ENCODE measurements around the gene C22orf39.

C22orf39 gene

DNA sequence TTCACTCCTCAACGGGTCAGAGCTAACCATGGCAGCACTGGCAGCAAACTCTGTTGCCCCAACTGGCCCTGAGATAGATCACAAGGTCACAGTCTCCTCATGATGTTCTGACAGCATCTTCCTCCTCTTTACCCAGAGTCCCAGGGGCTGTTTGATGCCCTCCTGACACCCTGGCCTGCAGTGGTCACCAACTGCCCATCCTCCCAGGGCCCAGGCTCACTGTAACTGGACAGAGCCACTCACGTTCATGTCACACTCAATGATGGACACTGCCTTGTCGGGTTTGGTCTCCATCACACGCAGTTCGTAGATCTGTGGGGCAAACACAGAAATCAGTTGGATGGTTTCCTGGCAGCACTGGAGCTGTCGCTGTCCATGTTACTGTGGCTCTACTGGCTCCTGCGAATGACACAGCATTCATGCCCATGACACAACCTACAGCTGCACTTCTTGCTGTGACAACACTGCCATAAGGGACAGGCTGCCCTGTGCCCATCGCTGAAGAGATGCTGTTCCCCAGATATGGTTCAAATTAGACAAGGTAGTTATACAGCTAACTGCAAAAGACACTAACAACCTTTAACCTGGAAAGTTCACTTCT lies 10.4 kb upstream of the C22orf39 start:
- Histone ChIP-seq H3K4me3 (ENCODE audit: low read depth, low read length) (no peak overlapping the region), H3K4me2 (ENCODE audit: low read length) (no peak overlapping the region), H3K4me1 (no peaks in the 10 kb centered on the region), H3K27me3 (ENCODE audit: control insufficient read depth, insufficient read depth, low read length) (no peaks in the 10 kb centered on the region), H3K79me2 (no peaks in the 10 kb centered on the region), H3K9ac (no peak overlapping the region), H3K9me3 (ENCODE audit: control insufficient read depth, low read length) (no peaks in the 10 kb centered on the region), H3K36me3 (ENCODE audit: control insufficient read depth, insufficient read depth, low read length) (no peaks in the 10 kb centered on the region), H3K27ac (no peak overlapping the region), H2AFZ (no peak overlapping the region)
- TF ChIP-seq, protein P1, sequence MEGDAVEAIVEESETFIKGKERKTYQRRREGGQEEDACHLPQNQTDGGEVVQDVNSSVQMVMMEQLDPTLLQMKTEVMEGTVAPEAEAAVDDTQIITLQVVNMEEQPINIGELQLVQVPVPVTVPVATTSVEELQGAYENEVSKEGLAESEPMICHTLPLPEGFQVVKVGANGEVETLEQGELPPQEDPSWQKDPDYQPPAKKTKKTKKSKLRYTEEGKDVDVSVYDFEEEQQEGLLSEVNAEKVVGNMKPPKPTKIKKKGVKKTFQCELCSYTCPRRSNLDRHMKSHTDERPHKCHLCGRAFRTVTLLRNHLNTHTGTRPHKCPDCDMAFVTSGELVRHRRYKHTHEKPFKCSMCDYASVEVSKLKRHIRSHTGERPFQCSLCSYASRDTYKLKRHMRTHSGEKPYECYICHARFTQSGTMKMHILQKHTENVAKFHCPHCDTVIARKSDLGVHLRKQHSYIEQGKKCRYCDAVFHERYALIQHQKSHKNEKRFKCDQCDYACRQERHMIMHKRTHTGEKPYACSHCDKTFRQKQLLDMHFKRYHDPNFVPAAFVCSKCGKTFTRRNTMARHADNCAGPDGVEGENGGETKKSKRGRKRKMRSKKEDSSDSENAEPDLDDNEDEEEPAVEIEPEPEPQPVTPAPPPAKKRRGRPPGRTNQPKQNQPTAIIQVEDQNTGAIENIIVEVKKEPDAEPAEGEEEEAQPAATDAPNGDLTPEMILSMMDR (IDR thresholded peaks at IDR 0.05) = no peak

DNA sequence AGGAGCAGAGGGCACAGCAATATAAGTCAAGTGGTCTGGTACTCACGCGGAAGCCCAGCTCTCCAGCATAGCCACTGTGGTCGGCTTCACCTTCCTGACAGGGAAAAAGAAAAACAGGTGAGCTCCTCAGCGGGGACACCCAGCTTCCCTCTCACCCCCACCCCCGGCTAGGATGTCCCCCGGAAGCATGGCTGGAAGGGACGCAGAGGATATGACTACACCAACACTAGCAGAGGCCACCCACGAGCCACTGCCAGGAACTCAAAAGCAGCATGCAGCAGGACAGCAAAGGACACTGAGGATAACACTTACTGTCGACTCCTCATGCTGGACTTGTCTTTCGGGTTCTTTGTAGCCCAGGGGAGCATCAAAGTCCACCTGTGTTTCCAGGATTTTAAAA lies 9.0 kb upstream of the C22orf39 start:
- Histone ChIP-seq H3K79me2 (no peaks in the 10 kb centered on the region), H3K27ac (no peak overlapping the region), H3K27me3 (ENCODE audit: control insufficient read depth, insufficient read depth, low read length) (no peaks in the 10 kb centered on the region), H3K36me3 (ENCODE audit: control insufficient read depth, insufficient read depth, low read length) (no peaks in the 10 kb centered on the region), H3K4me3 (ENCODE audit: low read depth, low read length) (no peak overlapping the region), H3K9me3 (ENCODE audit: control insufficient read depth, low read length) (no peaks in the 10 kb centered on the region), H3K9ac (no peak overlapping the region), H3K4me2 (ENCODE audit: low read length) (no peak overlapping the region), H3K4me1 (no peaks in the 10 kb centered on the region), H2AFZ (no peak overlapping the region)
- TF ChIP-seq, protein P1 (IDR thresholded peaks at IDR 0.05) = no peak

DNA sequence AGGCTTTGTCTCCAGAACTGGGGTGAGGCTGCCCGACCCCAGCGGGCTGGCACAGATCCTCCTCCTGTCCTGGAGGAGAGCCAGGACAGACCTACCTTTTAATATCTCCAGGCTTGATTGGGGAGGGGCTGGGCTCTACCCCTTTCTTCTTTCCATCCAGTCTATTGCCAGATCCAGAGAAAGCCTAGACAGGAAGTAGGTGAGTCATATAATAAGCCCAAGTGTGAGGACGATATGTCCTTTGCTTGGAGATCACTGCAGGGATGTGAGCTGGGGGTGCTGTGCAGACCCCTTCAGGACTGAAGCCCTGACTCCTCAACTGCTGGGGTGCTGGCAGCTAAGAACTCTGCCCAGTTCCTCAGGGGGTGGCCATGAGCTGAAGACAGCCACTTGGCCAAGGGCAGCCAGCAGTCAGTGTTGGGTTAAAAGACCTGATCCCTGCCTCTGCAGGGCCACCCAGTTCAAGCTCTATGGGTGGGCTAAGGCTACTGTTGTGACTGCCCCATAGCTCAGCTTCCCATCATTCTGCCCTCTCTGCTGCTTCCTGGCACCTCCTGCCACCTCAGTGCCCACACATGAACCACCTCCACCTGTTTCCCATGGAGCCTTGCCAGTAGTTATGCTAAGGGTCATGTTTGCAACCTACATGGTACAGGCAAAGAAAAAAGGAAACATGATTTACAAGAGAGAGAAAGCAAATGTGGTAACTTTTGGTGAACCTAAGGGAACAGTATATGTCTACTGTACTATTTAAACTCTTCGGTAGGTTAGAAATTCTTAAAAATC lies 8.3 kb upstream of the C22orf39 start:
- H3K27ac ChIP-seq = no peak overlapping the region
- no peaks in the 10 kb centered on the region for H3K27me3 ChIP-seq (ENCODE audit: control insufficient read depth, insufficient read depth, low read length)
- H3K4me2 ChIP-seq (ENCODE audit: low read length) = no peak overlapping the region
- H3K36me3 ChIP-seq (ENCODE audit: control insufficient read depth, insufficient read depth, low read length) = no peaks in the 10 kb centered on the region
- H3K9ac ChIP-seq = no peak overlapping the region
- no peak overlapping the region for H2AFZ ChIP-seq
- no peaks in the 10 kb centered on the region for H3K9me3 ChIP-seq (ENCODE audit: control insufficient read depth, low read length)
- TF ChIP-seq, protein P1 (IDR thresholded peaks at IDR 0.05) = no peak
- no peak overlapping the region for H3K4me3 ChIP-seq (ENCODE audit: low read depth, low read length)
- H3K4me1 ChIP-seq = no peaks in the 10 kb centered on the region
- no peaks in the 10 kb centered on the region for H3K79me2 ChIP-seq

DNA sequence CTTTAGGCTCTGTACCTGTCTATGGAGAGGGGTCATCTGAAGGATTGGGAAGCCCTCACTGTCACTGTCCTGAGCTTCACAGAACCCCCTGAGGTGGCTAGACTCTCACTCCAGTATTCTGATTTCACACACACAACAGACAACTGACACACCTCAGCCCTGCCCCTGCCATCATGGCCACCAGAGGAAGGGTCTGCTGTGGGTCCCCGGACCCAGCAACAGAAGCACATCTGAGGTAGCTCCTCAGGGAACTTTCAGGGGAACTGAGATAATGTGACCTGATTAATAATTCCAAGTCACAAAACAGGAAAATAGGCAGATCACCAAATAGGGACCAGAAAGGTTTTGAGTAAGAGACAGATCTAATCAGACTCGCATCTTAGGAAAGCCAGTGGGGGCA lies 7.5 kb upstream of the C22orf39 start:
- Histone ChIP-seq H2AFZ (no peak overlapping the region), H3K79me2 (no peaks in the 10 kb centered on the region), H3K27ac (no peak overlapping the region), H3K9me3 (ENCODE audit: control insufficient read depth, low read length) (no peaks in the 10 kb centered on the region), H3K36me3 (ENCODE audit: control insufficient read depth, insufficient read depth, low read length) (no peaks in the 10 kb centered on the region), H3K4me3 (ENCODE audit: low read depth, low read length) (no peak overlapping the region), H3K27me3 (ENCODE audit: control insufficient read depth, insufficient read depth, low read length) (no peaks in the 10 kb centered on the region), H3K9ac (no peak overlapping the region), H3K4me1 (no peaks in the 10 kb centered on the region), H3K4me2 (ENCODE audit: low read length) (no peak overlapping the region)
- TF ChIP-seq, protein P1 (IDR thresholded peaks at IDR 0.05) = no peak
